IMR-90 (cell line): Measurements from ENCODE around the gene FZD7. TPM values are rescaled to one million over a fixed set of nuclear protein-coding genes. Genes with fewer than 3 reads are reported as not detected.

Experiments used
- ATAC-seq: fragments of 200-7000 bp; cut with Tn5 transposase; 2 replicates; pipeline ENCODE4 v1.9.1; 2020; ENCODE audit warnings: low read depth, mild to moderate bottlenecking, moderate library complexity
- Bru-seq: library from RNA; stranded (reverse); fragments of 400-500 nt; gene quantifications from one replicate; lab custom pipeline; 2021; lab: Mats Ljungman, UMichigan
- BruChase-seq, 2 experiments: library from RNA; stranded (reverse); fragments of 400-500 nt; gene quantifications; one replicate each; lab custom pipeline; 2021; lab: Mats Ljungman, UMichigan
- BruUV-seq: library from RNA; stranded (reverse); fragments of 400-500 nt; replicated peaks from 2 replicates; lab custom pipeline; 2021; lab: Mats Ljungman, UMichigan
- CTCF ChIA-PET: fragments of 300-600 bp; formaldehyde crosslinking; extraction: SDS; loops from one replicate; lab custom pipeline; 2021; ENCODE audit warnings: antibody characterized with exemption; lab: Yijun Ruan, JAX
- POLR2A ChIA-PET: fragments of 300-600 bp; sonication (Branson Sonifier 250); formaldehyde crosslinking; loops from one replicate; lab custom pipeline; 2022; ENCODE audit warnings: antibody characterized with exemption; ENCODE audit not compliant: unreplicated experiment; lab: Charles Lee
- DNase-seq: peaks from one replicate; pipeline ENCODE4 v3.0.0; 2013
- H2AFZ ChIP-seq: replicated peaks from 2 replicates; pipeline ENCODE3; 2013; ENCODE audit warnings: low read length, mild to moderate bottlenecking; ENCODE audit not compliant: poor library complexity
- H2AK5ac ChIP-seq: 2 replicates; pipeline ENCODE4 v1.6.1; 2013; ENCODE audit warnings: low read depth, low read length, inconsistent platforms
- H2AK9ac ChIP-seq: replicated peaks from 2 replicates; pipeline ENCODE3; 2013; ENCODE audit warnings: mild to moderate bottlenecking, low read depth, low read length, moderate library complexity; ENCODE audit not compliant: poor library complexity
- H2BK120ac ChIP-seq: 2 replicates; pipeline ENCODE4 v1.6.1; 2013; ENCODE audit warnings: low read depth, low read length, inconsistent platforms
- H2BK15ac ChIP-seq: 3 replicates; pipeline ENCODE4 v1.6.1; 2013; ENCODE audit warnings: low read depth, low read length, inconsistent platforms
- H2BK20ac ChIP-seq: 2 replicates; pipeline ENCODE4 v1.6.1; 2013; ENCODE audit warnings: low read depth, mild to moderate bottlenecking, inconsistent platforms, low read length, moderate library complexity
- H2BK5ac ChIP-seq: 2 replicates; pipeline ENCODE4 v1.6.1; 2013; ENCODE audit warnings: mild to moderate bottlenecking, low read depth, low read length, inconsistent platforms; ENCODE audit not compliant: poor library complexity, severe bottlenecking
- H3K14ac ChIP-seq: replicated peaks from 2 replicates; pipeline ENCODE4 v1.6.1; 2013; ENCODE audit warnings: low read depth, low read length, inconsistent platforms
- H3K18ac ChIP-seq: 2 replicates; pipeline ENCODE4 v1.6.1; 2013; ENCODE audit warnings: low read depth, low read length, control low read depth
- H3K23ac ChIP-seq: 2 replicates; pipeline ENCODE4 v1.6.1; 2013; ENCODE audit warnings: low read depth, low read length, inconsistent platforms
- H3K27ac ChIP-seq: 2 replicates; pipeline ENCODE4 v1.5.1; 2013; ENCODE audit warnings: mild to moderate bottlenecking, control low read depth, low read length; ENCODE audit not compliant: insufficient read depth
- H3K27me3 ChIP-seq: 2 replicates; pipeline ENCODE4 v1.6.1; 2013; ENCODE audit warnings: low read length; ENCODE audit not compliant: control insufficient read depth, insufficient read depth
- H3K36me3 ChIP-seq: 2 replicates; pipeline ENCODE4 v1.6.1; 2013; ENCODE audit warnings: low read length, mixed read lengths; ENCODE audit not compliant: control insufficient read depth, insufficient read depth
- H3K4ac ChIP-seq: 2 replicates; pipeline ENCODE4 v1.6.1; 2013; ENCODE audit warnings: low read depth, low read length, inconsistent platforms
- H3K4me1 ChIP-seq: 2 replicates; pipeline ENCODE4 v1.6.1; 2013; ENCODE audit warnings: low read length, mixed read lengths; ENCODE audit not compliant: control insufficient read depth, insufficient read depth
- H3K4me2 ChIP-seq: 2 replicates; pipeline ENCODE4 v1.6.1; 2013; ENCODE audit warnings: low read depth, mild to moderate bottlenecking, control low read depth, low read length, moderate library complexity
- H3K4me3 ChIP-seq: 2 replicates; pipeline ENCODE4 v1.5.1; 2013; ENCODE audit warnings: low read depth, mild to moderate bottlenecking, control low read depth, low read length, moderate library complexity; ENCODE audit not compliant: insufficient read depth
- H3K56ac ChIP-seq: 2 replicates; pipeline ENCODE4 v1.6.1; 2013; ENCODE audit warnings: low read length, inconsistent platforms; ENCODE audit not compliant: insufficient read depth; ENCODE audit errors: extremely low read depth
- H3K79me1 ChIP-seq, 2 experiments: 2 replicates each; pipeline ENCODE4 v1.6.1; 2013; ENCODE audit warnings: low read length in 2 of 2, inconsistent platforms in 1 of 2, low read depth in 1 of 2
- H3K9ac ChIP-seq: 2 replicates; pipeline ENCODE4 v1.6.1; 2013; ENCODE audit warnings: low read depth, low read length, control low read depth
- H3K9me1 ChIP-seq: 2 replicates; pipeline ENCODE4 v1.6.1; 2013; ENCODE audit warnings: low read length, inconsistent platforms; ENCODE audit not compliant: insufficient read depth
- H3K9me3 ChIP-seq: 2 replicates; pipeline ENCODE4 v1.6.1; 2013; ENCODE audit warnings: low read length; ENCODE audit not compliant: control insufficient read depth, insufficient read depth
- H4K20me1 ChIP-seq: 2 replicates; pipeline ENCODE4 v1.6.1; 2013; ENCODE audit warnings: low read length, inconsistent platforms; ENCODE audit not compliant: insufficient read depth
- H4K5ac ChIP-seq: 2 replicates; pipeline ENCODE4 v1.6.1; 2013; ENCODE audit warnings: mild to moderate bottlenecking, low read depth, low read length, control low read depth
- H4K8ac ChIP-seq, 2 experiments: 2 replicates each; pipeline ENCODE4 v1.6.1; 2013; ENCODE audit warnings: low read depth in 2 of 2, low read length in 2 of 2, control low read depth in 1 of 2, inconsistent platforms in 1 of 2
- H4K91ac ChIP-seq: 2 replicates; pipeline ENCODE4 v1.6.1; 2013; ENCODE audit warnings: low read depth, low read length, inconsistent platforms; ENCODE audit not compliant: insufficient read depth
- BHLHE40 ChIP-seq: fragments of 150-350 bp; IDR thresholded peaks from 2 replicates; pipeline ENCODE4 v1.6.1; 2016; ENCODE audit warnings: mild to moderate bottlenecking, low read depth, low read length
- CTCF ChIP-seq: conservative IDR thresholded peaks from 2 replicates; pipeline ENCODE4 v1.5.1; 2012; ENCODE audit warnings: mild to moderate bottlenecking, low read depth, low read length, improper control_type of control experiment
- ELK1 ChIP-seq: fragments of 150-350 bp; IDR thresholded peaks from 2 replicates; pipeline ENCODE4 v1.6.1; 2016; ENCODE audit warnings: low read depth, mild to moderate bottlenecking, low read length, moderate library complexity, borderline replicate concordance
- MAZ ChIP-seq: IDR thresholded peaks from 2 replicates; pipeline ENCODE4 v1.6.1; 2012; ENCODE audit warnings: low read depth, mild to moderate bottlenecking, low read length, improper control_type of control experiment, moderate library complexity, borderline replicate concordance
- MXI1 ChIP-seq: IDR thresholded peaks from 2 replicates; pipeline ENCODE4 v1.6.1; 2012; ENCODE audit warnings: low read depth, mild to moderate bottlenecking, low read length, moderate library complexity, borderline replicate concordance
- POLR2A ChIP-seq: IDR thresholded peaks from 2 replicates; pipeline ENCODE4 v1.6.1; 2012; ENCODE audit warnings: mild to moderate bottlenecking, low read depth, low read length
- RAD21 ChIP-seq: IDR thresholded peaks from 2 replicates; pipeline ENCODE4 v1.6.1; 2012; ENCODE audit warnings: low read length, improper control_type of control experiment
- SMC3 ChIP-seq: fragments of 150-350 bp; IDR thresholded peaks from 2 replicates; pipeline ENCODE4 v1.6.1; 2016; ENCODE audit warnings: low read depth, mild to moderate bottlenecking, antibody characterized with exemption, low read length, moderate library complexity
- USF2 ChIP-seq: fragments of 150-350 bp; IDR thresholded peaks from 2 replicates; pipeline ENCODE4 v1.6.1; 2017; ENCODE audit warnings: mild to moderate bottlenecking, antibody characterized with exemption, low read length, low read depth
- whole genome bisulfite sequencing, 2 experiments: methylation state at CpG; one replicate each; pipeline versions ENCODE4 v1.1.5 to v1.1.7; 2013; ENCODE audit warnings: missing lambda C conversion rate in 2 of 2; ENCODE audit not compliant: insufficient read length in 1 of 2; ENCODE audit errors: extremely low coverage in 2 of 2; 5-methylcytosine and 5-hydroxymethylcytosine counted together
- dilution Hi-C: fragments of 300-500 bp; cut with HindIII; formaldehyde crosslinking; loops from one replicate; pipeline ENCODE4 v1.14.3; 2018; ENCODE audit warnings: low sequenced_read_pairs; ENCODE audit not compliant: unreplicated experiment
- in situ Hi-C: fragments of 300-500 bp; cut with MboI; formaldehyde crosslinking; loops from 3 replicates; pipeline ENCODE4 v1.14.3; 2019; ENCODE audit warnings: low sequenced_read_pairs, inconsistent platforms, mixed read lengths
- intact Hi-C: fragments of 100-400 bp; cut with micrococcal nuclease; formaldehyde crosslinking; loops from 2 replicates; pipeline ENCODE4 v1.10.0; 2022
- long read RNA-seq: library from polyadenylated mRNA; unstranded; transcript quantifications from one replicate; pipeline ENCODE4 v2.0.0, GENCODE V29; 2021; ENCODE audit not compliant: unreplicated experiment
- polyA plus RNA-seq, 3 experiments: library from polyadenylated mRNA; depleted of rRNA; stranded (reverse); fragments of >200 nt; gene quantifications; 2 replicates each; pipeline ENCODE4 v1.2.3, GENCODE V29; 2012; ENCODE audit warnings: low replicate concordance in 1 of 3
- total RNA-seq: library from RNA; depleted of rRNA; stranded (reverse); fragments of >200 nt; gene quantifications from 2 replicates; pipeline ENCODE4 v1.2.3, GENCODE V29; 2012; rRNA removed

FZD7 gene
- total RNA-seq (62.4 and 81.1 TPM in 2 replicates), polyA plus RNA-seq (2012; rRNA removed) (87.9 and 90.9 TPM in 2 replicates), Bru-seq, nascent RNA (percentile 96 among the genes with signal in this experiment), BruChase-seq, experiment 1, labeled RNA remaining after a 6-hour chase (percentile 97 among the genes with signal in this experiment), BruChase-seq, experiment 2, labeled RNA remaining after a 2-hour chase (percentile 100 among the genes with signal in this experiment)
- 34.4 and 91.8 TPM in 2 replicates for polyA plus RNA-seq (2012; cell fraction: cytosol; rRNA removed)
- polyA plus RNA-seq (2012; cell fraction: nucleus; rRNA removed; ENCODE audit: low replicate concordance) = 21.3 and 47.0 TPM in 2 replicates
- long read RNA-seq, transcript FZD7-201 (1 exons, 3,859 nt) = major isoform, 571 of 571 reads
- long read RNA-seq, partial matches to known transcripts = 0 of 571 reads
- long read RNA-seq, other reads (novel, unspliced or antisense) = 0 of 571 reads

- H3K14ac ChIP-seq = peak within 1 kb of the TSS; percentile 98
- H3K79me1 ChIP-seq = peaks cover 0 to 23% of the 10 kb centered on the region in 2 experiments; a peak in 3 of 4 replicates
- peak within 1 kb of the TSS; percentile 98 for H3K56ac ChIP-seq
- peak within 1 kb of the TSS; percentile 86 for H2BK120ac ChIP-seq
- dilution Hi-C loops (no loop called here), intact Hi-C loops (loop anchor here (1.0 to 10.0 kb wide), 5 partner anchors 61 to 797 kb away; partner anchors contain the start of gene BMPR2), in situ Hi-C loops (no loop called here)
- H2BK20ac ChIP-seq = peak within 1 kb of the TSS; percentile 38; the same call in 1 of the 2 replicates
- peak within 1 kb of the TSS; percentile 48; the same call in 2 of the 3 replicates for H2BK15ac ChIP-seq
- peak within 1 kb of the TSS; percentile 97 for H2AK9ac ChIP-seq
- peak; percentile 92 for DNase-seq
- peak within 1 kb of the TSS; percentile 74; the same call in 1 of the 2 replicates for H2AK5ac ChIP-seq
- H3K4me1 ChIP-seq = peaks cover 6% of the 10 kb centered on the region
- H3K4me2 ChIP-seq = peak within 1 kb of the TSS; percentile 96
- ATAC-seq = peak; percentile 73
- H2BK5ac ChIP-seq = peak within 1 kb of the TSS; percentile 96
- peak within 1 kb of the TSS; percentile 89 for H2AFZ ChIP-seq
- H3K27ac ChIP-seq = peak within 1 kb of the TSS; percentile 98
- CTCF ChIA-PET = no interaction called here
- H3K27me3 ChIP-seq = no peaks in the 10 kb centered on the region
- peak within 1 kb of the TSS; percentile 86 for H4K5ac ChIP-seq
- peak within 1 kb of the TSS; percentile 46 to 89; a peak in 3 of 4 replicates for H4K8ac ChIP-seq
- peak within 1 kb of the TSS; percentile 75 for H4K91ac ChIP-seq
- peak within 1 kb of the TSS; percentile 96 for H3K23ac ChIP-seq
- POLR2A ChIA-PET = interaction anchor here (0.6 to 1.0 kb wide), 2 partner anchors 173 to 381 kb away, joined by 3 to 4 read pairs; no protein-coding TSS in a partner anchor
- WGBS, 2 experiments = 0% methylated on average over 53 of the region's 109 CpGs; no CpG with 5 or more reads in 1 of the 2 experiments
- H3K9me3 ChIP-seq = no peaks in the 10 kb centered on the region
- H4K20me1 ChIP-seq = peaks cover 36% of the 10 kb centered on the region
- peaks cover 5% of the 10 kb centered on the region; the same call in 1 of the 2 replicates for H3K9me1 ChIP-seq
- peaks cover 24% of the 10 kb centered on the region for H3K36me3 ChIP-seq
- H3K4me3 ChIP-seq = peak within 1 kb of the TSS; percentile 94
- H3K9ac ChIP-seq = peak within 1 kb of the TSS; percentile 98
- H3K18ac ChIP-seq = peak within 1 kb of the TSS; percentile 93
- no TSS peak for BruUV-seq
- H3K4ac ChIP-seq = peak within 1 kb of the TSS; percentile 92
- peak; percentile 45; the same call in 1 of the 2 replicates for TF ChIP-seq BHLHE40
- TF ChIP-seq ELK1 = no peak
- peak; percentile 73 for TF ChIP-seq POLR2A
- peak; percentile 100 for TF ChIP-seq MAZ
- TF ChIP-seq RAD21 = peak; percentile 24
- TF ChIP-seq MXI1 = peak; percentile 54; the same call in 1 of the 2 replicates
- no peak for TF ChIP-seq USF2
- TF ChIP-seq SMC3 = peak; percentile 18; the same call in 1 of the 2 replicates
- TF ChIP-seq CTCF = 0 out of 2 replicates have a peak, but pooled peaks have one; percentile 0
Observed at GRCh38 chr2:202033317-202034248, at the start of gene FZD7. Gene FZD7 (plus strand): TSS chr2:202033855. CDS start chr2:202034648, 793 bp downstream.
